Measurements from ENCODE around the gene PAPPA. TPM values are rescaled to one million over a fixed set of nuclear protein-coding genes. Genes with fewer than 3 reads are reported as not detected.

Gene PAPPA
- total RNA-seq, 2 experiments from 2014 or later = not detected

DNA sequence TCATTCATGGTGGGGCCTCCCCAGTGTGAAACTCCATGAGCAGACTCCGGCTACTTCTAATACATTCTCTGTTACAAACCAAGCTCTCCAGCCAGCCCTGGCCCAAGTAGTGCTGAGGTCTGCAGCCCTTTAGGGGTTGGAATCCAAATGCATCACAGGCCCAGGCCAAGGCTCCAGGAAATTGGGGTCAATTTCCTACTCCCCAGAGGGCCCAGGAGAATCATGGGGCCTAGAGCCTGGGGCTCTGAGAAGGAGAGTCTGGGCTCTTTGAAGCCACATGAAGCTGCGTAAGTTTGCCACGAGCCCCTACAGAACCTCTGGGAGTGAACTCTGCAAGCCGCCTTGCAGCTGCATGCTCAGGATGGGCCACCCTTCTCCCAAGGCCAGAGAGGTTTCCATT lies 206.4 kb downstream of the PAPPA start:
- Histone ChIP-seq H3K4me2 (ENCODE audit: low read length) (no peak overlapping the region), H4K20me1 (ENCODE audit: insufficient read depth, low read length) (no peaks in the 10 kb centered on the region), H3K9me3 (ENCODE audit: low read length) (no peaks in the 10 kb centered on the region), H3K36me3 (ENCODE audit: insufficient read depth, low read length) (no peaks in the 10 kb centered on the region), H3K4me3 (ENCODE audit: low read depth, low read length, poor library complexity, severe bottlenecking) (no peak overlapping the region), H3K9me2 (ENCODE audit: insufficient read depth, low read length) (no peaks in the 10 kb centered on the region), H2AFZ (ENCODE audit: low read length) (no peak overlapping the region), H3K27ac (ENCODE audit: low read depth, low read length, poor library complexity, severe bottlenecking) (no peak overlapping the region), H3K4me1 (ENCODE audit: insufficient read depth, low read length, poor library complexity, severe bottlenecking) (no peaks in the 10 kb centered on the region), H3K79me2 (ENCODE audit: insufficient read depth, low read depth, low read length) (no peaks in the 10 kb centered on the region)
- POLR2A ChIA-PET = interaction anchor here (0.6 kb wide), 1 partner anchor 13 kb away, joined by 3 read pairs; no protein-coding TSS in a partner anchor
- CTCF ChIA-PET (ENCODE audit: unreplicated experiment) = no interaction called here
- intact Hi-C loops (cut with micrococcal nuclease; ENCODE audit: unreplicated experiment) = no loop called here
- no peak for DNase-seq (ENCODE audit: low spot score)
- BruUV-seq (replicated peaks) = no TSS peak
- TF ChIP-seq, protein P1, sequence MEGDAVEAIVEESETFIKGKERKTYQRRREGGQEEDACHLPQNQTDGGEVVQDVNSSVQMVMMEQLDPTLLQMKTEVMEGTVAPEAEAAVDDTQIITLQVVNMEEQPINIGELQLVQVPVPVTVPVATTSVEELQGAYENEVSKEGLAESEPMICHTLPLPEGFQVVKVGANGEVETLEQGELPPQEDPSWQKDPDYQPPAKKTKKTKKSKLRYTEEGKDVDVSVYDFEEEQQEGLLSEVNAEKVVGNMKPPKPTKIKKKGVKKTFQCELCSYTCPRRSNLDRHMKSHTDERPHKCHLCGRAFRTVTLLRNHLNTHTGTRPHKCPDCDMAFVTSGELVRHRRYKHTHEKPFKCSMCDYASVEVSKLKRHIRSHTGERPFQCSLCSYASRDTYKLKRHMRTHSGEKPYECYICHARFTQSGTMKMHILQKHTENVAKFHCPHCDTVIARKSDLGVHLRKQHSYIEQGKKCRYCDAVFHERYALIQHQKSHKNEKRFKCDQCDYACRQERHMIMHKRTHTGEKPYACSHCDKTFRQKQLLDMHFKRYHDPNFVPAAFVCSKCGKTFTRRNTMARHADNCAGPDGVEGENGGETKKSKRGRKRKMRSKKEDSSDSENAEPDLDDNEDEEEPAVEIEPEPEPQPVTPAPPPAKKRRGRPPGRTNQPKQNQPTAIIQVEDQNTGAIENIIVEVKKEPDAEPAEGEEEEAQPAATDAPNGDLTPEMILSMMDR (conservative IDR thresholded peaks at IDR 0.05; ENCODE audit: low read length) = no peak
- no peak for TF ChIP-seq EZH2phosphoT487 (IDR thresholded peaks at IDR 0.05; ENCODE audit: borderline replicate concordance, low read depth, low read length)

DNA sequence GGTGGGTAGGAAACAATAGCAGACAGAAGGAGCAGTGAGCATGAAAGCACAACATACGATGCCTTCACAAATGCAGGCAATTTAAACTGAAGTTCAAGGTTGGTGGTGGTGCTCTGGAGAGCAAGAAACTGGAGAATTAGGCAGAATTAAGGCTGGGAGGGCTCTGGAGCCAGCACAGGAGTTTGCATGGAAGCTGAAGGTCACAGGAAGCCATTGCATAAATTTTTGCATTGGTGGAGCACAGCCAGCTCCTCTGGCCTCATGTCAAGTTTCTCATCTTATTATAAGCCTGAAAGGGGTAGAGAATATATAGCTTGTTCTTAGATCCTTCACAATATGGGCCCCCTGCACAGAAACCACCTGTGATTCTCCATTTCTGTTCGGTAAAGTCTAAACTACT lies 207.4 kb downstream of the PAPPA start:
- no peaks in the 10 kb centered on the region for H3K4me1 ChIP-seq (ENCODE audit: insufficient read depth, low read length, poor library complexity, severe bottlenecking)
- H3K27ac ChIP-seq (ENCODE audit: low read depth, low read length, poor library complexity, severe bottlenecking) = no peak overlapping the region
- intact Hi-C loops (cut with micrococcal nuclease; ENCODE audit: unreplicated experiment) = no loop called here
- no peak overlapping the region for H2AFZ ChIP-seq (ENCODE audit: low read length)
- TF ChIP-seq, protein P1 (conservative IDR thresholded peaks at IDR 0.05; ENCODE audit: low read length) = no peak
- TF ChIP-seq EZH2phosphoT487 (IDR thresholded peaks at IDR 0.05; ENCODE audit: borderline replicate concordance, low read depth, low read length) = no peak
- H3K9me2 ChIP-seq (ENCODE audit: insufficient read depth, low read length) = no peaks in the 10 kb centered on the region
- H3K4me2 ChIP-seq (ENCODE audit: low read length) = no peak overlapping the region
- no peaks in the 10 kb centered on the region for H3K79me2 ChIP-seq (ENCODE audit: insufficient read depth, low read depth, low read length)
- no peaks in the 10 kb centered on the region for H3K9me3 ChIP-seq (ENCODE audit: low read length)
- CTCF ChIA-PET (ENCODE audit: unreplicated experiment) = no interaction called here
- no peak for DNase-seq (ENCODE audit: low spot score)
- H3K36me3 ChIP-seq (ENCODE audit: insufficient read depth, low read length) = no peaks in the 10 kb centered on the region
- POLR2A ChIA-PET = no interaction called here
- no peak overlapping the region for H3K4me3 ChIP-seq (ENCODE audit: low read depth, low read length, poor library complexity, severe bottlenecking)
- BruUV-seq (replicated peaks) = no TSS peak
- no peaks in the 10 kb centered on the region for H4K20me1 ChIP-seq (ENCODE audit: insufficient read depth, low read length)

DNA sequence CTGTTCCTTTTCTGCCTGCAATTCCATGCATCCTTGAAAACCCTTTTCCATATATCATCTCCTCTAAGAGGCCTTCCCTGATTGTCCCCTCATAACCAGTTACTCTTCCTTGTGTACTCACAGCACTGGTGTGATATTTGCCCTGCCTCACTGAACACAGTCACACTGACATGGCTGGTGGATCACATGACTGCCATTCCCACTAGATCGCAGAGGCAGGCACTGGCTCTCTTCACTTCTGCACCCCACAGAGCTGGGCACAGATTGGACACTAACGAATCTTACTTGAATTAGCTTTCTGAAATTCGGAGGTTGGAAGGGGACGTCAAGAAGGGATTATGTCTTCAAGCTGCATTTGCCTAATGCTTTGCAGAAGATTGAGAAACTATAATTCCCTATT lies 208.0 kb downstream of the PAPPA start:
- Histone ChIP-seq H3K4me1 (ENCODE audit: insufficient read depth, low read length, poor library complexity, severe bottlenecking) (no peaks in the 10 kb centered on the region), H3K4me3 (ENCODE audit: low read depth, low read length, poor library complexity, severe bottlenecking) (no peak overlapping the region), H3K36me3 (ENCODE audit: insufficient read depth, low read length) (no peaks in the 10 kb centered on the region), H3K27ac (ENCODE audit: low read depth, low read length, poor library complexity, severe bottlenecking) (no peak overlapping the region), H3K79me2 (ENCODE audit: insufficient read depth, low read depth, low read length) (no peaks in the 10 kb centered on the region), H3K9me2 (ENCODE audit: insufficient read depth, low read length) (no peaks in the 10 kb centered on the region), H2AFZ (ENCODE audit: low read length) (no peak overlapping the region), H3K4me2 (ENCODE audit: low read length) (no peak overlapping the region), H3K9me3 (ENCODE audit: low read length) (no peaks in the 10 kb centered on the region), H4K20me1 (ENCODE audit: insufficient read depth, low read length) (no peaks in the 10 kb centered on the region)
- intact Hi-C loops (cut with micrococcal nuclease; ENCODE audit: unreplicated experiment) = no loop called here
- no peak for TF ChIP-seq EZH2phosphoT487 (IDR thresholded peaks at IDR 0.05; ENCODE audit: borderline replicate concordance, low read depth, low read length)
- TF ChIP-seq, protein P1 (conservative IDR thresholded peaks at IDR 0.05; ENCODE audit: low read length) = no peak
- ChIA-PET POLR2A (no interaction called here), CTCF (ENCODE audit: unreplicated experiment) (no interaction called here)
- no TSS peak for BruUV-seq (replicated peaks)
- no peak for DNase-seq (ENCODE audit: low spot score)
